M059J (cell line): ENCODE results near the gene DPF3. TPM values are rescaled to one million over a fixed set of nuclear protein-coding genes. Genes with fewer than 3 reads are reported as not detected.
"Not testable (repeated sequence)": the region's sequence is repeated elsewhere in the genome, so short reads cannot be mapped to it uniquely, and the experiment has no call there.

Experiments
- DNase-seq: peaks from one replicate; pipeline ENCODE4 v3.0.0-alpha.2; 2012; ENCODE audit warnings: low read depth
- total RNA-seq: library from RNA; depleted of rRNA; stranded (reverse); fragments of >200 nt; shearing (Covaris generic); gene quantifications from 2 replicates; pipeline ENCODE4 v1.2.3, GENCODE V29; 2014

The DPF3 gene
- total RNA-seq, 1 experiment from 2014 or later = 8.3 TPM

DNA sequence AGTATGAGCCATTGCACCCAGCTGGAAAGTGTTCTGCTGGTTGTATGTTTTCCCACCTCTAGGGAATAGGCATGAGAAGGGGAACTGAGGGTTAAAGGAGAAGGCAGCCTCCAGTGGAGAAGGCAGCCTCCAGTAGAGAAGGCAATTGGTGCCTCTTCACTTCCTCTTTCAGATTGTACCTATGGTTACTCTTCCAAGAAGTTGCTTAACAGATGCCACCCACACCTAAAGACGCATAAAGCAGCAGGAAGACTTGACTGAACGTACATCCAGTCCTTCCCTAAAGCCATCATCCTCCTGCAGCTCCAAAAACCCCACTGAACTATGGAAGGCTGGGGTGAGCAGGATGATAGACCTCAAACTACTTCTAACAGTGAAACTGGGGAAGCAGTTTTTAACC, 13.1 kb downstream of the DPF3 start:
- no peak for DNase-seq

DNA sequence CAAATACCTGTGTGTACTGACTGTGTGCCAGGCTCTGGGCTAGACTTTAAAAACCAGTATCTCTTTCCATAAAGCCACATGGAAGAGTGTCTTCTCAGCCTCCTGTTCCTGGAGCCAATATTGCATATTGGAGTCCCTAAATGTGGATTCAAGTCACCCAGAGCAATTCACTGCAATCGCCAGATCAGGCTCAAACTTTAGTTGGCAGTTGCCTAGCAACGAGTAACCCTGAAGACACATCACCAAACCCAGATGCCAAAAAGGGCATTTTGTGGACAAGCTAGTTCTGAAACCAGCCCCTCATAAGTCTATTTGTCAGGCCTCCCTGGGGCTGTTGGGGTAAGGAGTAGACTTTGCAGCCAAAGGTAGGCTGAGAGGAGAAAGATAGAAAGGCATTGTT, 13.7 kb downstream of the DPF3 start:
- peak; percentile 39 for DNase-seq

DNA sequence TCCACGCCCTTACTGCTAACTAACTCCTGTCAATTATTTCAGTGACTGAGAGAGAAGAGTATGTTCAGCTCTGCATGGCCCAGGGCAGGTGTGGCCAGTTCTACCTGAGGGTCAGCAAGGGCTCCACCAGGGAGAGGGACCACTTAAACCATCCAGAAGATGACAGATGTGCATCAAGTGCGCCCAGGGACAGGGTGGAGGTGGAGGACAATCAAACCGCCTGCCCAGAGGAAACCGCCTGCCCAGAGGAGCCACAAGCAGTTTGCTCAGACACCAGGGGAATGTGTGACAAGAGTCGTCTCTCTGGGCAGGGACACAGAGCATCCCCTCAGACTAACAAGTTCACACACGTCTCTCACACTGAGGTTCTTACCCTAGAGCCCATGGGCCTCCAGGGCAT, 14.5 kb downstream of the DPF3 start:
- DNase-seq = no peak

DNA sequence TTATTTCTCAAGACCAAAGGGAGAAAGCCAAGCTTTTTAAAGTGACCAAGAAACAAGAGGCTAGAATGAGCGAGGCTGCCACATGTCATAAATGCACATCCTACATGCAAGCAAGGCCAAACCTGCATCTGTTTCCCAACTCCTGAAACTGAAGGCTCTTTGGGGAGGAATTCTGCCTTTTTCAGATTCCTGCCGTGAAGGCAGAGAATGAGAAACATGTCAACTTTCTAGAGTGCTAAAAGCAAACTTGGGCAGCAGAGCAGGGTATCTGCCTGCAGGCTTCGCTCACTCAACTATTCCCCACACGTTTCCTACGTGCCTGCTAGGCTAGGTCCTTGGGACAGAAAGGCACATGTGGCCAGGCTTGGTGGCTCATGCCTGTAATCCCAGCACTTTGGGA, 15.2 kb downstream of the DPF3 start:
- no peak for DNase-seq

DNA sequence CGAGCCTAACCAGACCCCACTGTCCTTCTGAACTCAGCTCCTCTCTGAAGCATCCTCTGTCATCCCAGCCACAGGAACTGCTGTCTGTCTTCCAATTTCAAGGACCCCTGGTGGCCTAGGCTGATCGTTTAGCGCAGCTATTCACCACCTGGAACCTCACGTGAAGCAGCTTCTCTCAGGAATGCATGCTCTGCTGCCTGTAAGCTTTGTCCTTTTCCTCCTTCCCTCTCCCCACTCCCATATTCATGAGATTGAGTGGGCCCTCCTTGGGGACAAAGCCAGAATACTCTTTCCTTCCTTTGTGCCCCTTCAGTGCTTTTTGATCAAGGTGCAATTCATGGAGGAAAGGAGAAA, 17.2 kb downstream of the DPF3 start:
- DNase-seq = no peak

DNA sequence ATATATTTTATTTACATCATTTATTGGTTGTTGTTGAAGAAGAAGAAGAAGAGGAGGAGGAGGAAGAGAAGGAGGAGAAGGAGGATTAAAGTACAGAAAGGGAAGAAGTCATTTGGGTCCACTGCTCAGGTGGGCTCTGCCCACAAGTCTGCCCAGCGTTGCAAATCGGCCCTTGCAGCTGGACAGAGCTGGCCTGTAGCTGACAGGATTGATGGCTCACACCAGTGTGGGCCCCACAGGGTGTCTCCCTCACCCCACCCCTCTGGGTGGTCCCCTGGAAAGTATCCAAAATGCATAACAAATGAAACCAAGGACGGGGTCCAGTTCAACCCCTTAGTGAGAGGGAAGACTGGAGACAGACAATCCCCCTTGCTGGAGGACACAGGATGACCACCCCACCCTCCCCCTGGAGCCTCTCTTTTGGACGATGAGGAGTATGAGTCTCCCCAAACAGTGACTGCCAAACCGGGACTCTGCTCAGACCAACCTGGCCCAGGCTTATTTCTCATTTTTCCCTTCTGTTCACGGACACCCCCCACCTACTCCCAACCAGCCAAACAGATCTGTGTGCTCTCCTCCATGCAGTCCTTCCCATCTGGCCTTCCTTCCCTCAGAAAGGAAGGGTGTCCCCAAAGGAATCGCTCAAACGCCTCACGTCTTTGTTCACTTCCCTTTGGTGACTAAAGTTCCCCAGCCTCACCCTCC, 17.7 kb downstream of the DPF3 start:
- no peak for DNase-seq

DNA sequence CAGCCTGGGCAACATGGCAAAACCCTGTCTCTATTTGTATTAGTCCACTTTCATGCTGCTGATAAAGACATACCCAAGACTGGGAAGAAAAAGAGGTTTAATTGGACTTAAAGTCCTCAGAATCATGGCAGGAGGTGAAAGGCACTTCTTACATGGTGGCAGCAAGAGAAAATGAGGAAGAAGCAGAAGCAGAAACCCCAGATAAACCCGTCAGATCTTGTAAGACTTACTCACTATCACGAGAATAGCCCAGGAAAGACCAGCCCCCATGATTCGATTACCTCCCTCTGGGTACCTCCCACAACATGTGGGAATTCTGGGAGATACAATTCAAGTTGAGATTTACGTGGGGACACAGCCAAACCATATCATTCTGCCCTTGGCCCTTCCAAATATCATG, 23.0 kb downstream of the DPF3 start:
- not testable (repeated sequence) for DNase-seq

DNA sequence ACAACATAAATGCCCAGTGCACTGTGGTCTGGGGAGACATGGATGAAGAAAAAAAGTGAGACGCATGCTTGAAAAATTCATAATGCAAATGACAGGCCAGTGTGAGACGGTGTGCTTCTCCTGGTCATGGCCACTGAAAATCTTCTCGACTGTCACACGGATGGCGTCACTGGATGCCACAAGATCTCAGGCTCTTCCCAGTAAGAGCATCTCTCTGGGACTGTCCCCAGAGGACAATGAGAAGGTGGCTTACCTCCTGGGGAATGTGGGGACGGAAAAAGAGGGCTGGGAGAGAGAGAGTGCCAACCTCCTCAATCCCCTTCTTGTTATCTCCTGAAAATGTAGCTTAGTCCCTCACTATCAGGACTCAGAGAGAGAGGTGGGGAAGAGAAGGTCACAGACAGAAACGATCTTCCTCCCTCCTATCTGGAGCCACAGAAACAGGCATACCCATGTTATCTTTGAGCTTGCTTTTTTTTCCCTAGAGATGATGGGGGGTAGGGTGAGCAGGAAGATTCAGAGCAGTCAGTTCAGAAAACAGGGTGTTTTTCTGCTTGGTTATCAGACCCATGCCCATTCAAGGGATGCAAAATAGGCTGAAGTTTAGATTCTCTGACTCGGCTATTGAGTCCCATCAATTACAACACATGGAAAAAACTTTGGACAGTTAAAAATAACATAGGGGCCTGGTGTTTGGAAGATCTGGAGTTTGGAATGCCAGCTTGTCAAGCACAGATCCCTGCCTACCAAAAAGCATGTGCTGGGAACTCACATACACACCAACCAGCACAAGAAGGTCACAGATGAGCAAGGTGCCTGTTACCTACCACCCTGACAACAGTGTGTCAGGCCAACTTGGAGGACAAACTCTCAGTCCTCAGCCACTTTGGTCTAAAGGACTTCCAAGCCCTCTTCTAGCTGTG, 24.2 kb downstream of the DPF3 start:
- no peak for DNase-seq

DNA sequence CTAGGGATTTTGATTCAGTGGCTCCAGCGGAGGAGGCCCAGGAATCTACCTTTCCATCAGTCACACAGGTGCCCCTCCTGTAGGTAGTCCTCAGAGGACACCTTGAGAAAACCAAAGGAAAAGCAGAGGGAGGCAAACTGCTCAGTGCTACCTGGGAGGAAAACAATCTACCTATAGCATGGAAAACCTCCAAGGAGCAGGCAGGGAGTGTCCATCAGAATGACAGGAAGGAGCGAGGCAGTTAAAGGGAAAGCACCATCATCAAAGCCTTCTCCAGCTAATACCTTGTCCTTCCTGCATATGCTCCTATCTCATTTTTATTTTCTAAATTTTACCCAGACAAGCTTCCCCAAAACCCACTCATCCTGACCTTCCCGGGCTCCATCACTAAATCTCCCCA, 25.4 kb downstream of the DPF3 start:
- no peak for DNase-seq

DNA sequence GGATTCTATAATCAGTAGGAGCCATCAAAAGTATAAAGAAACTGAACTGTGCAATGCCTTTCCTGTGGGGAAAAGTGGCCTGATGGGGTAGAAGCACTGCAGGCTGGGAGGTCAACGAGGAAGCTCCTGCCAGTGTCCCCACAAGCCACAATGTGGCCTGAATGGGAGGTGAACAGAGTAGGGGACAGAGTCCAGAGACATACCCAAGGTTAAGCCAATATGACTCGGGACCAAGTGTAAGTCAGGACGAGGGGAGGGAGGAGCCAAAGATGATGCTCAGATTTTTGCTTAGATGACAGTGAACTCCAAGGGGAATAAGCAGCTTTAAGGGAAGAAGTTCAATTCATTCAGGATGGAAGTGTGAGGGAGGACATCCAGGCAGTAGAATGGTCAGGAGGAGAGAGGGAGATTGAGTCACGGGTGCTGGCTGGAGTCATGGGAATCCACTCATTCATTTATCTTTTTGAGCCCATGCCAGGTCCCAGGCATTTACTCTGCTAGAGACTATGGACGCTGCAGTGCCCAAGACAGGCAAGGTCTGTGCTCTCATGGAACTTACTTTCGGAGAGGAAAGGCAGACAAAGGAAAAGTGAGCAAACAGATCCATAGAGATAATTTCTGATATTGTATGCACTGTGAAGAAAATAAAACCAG, 29.1 kb downstream of the DPF3 start:
- no peak for DNase-seq

DNA sequence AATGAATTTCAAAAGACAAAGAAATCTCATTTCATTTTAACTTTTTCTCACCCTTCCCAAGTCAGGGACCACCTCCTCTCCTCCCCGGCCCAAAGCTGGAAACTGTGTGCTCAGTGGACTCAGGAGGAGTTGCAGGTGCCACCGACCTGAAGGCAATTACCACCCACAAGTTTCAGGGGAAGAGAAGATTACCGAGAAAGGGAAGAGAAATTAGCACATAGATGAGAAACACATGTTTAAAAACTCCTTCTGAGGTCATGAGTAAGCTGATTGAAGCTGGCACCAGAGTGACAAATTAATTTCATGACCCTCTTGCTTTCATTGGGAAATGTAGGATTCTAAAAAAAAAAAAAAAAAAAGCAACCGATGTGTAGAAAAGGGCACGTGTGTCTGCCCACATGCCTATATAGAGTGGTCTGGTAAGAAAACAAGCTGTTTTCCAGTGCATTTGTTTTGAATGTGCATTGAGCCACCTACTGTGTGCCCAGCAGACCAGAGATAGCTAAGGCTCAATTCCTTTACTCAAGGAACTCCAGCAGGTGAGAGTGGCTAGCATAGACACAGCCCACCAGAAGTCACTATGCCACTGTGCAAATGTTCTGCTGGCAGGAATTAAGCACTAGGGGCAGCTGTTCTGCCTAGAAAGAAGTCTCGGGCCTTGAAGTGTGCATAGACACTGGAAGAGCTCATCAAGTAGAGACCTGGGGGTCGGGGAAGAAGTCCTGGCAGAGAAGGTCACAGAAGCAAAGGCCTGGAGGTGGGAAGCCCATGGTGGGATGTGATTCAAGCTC, 30.5 kb downstream of the DPF3 start:
- no peak for DNase-seq

DNA sequence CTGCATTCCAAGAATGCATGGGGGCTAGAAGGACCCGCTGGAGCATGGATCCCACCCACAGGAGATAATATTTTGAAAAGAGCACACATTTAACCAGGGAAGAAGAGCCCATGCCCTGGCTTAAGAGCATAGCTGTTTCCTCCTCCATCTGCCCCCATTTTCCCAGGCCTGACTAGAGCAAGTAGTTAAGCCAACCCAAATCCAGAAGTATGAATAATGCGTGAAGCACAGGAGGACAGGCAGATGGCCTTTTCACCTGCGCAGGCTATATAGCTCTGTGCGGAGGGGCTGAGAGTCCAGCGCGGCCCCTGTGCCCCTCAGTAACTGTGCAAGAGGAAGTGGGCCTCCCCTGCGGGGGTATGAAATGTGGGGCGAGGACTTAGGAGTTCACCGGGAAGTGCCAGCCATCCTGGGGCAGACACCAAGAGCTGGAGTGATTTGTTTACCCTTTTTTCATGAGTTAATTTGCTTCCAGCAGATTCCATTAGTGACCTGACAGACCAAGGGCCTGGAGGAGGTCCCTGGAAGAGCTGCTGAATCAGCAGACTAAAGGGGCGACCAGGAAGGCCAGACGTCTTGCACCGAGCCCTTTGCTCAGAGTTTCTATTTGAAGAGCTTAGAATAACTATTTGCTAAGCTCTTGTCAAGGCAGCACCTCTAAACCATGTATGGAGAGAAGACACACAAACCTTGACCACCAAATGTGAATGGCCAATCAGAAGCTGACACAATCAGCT, 37.2 kb downstream of the DPF3 start:
- no peak for DNase-seq

DNA sequence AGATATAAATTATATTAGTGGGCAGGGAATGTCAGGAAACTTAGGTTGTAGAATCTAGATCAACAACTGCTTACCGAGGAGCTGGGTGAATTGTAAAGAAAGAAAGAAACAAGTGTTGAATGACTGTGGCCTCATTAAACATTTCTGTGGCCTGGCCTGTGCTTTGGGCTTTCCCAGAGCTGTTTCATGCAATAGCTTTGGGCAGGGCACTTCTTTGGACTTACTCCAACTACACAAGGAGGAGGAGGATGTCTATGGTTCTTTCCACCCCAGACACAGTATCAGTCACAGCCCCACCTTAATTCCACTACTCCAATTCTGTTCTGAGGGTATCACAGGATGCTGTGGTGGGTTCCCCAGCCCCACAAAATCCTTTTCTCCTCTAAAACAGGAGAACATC, 38.0 kb downstream of the DPF3 start:
- DNase-seq = peak; percentile 78

DNA sequence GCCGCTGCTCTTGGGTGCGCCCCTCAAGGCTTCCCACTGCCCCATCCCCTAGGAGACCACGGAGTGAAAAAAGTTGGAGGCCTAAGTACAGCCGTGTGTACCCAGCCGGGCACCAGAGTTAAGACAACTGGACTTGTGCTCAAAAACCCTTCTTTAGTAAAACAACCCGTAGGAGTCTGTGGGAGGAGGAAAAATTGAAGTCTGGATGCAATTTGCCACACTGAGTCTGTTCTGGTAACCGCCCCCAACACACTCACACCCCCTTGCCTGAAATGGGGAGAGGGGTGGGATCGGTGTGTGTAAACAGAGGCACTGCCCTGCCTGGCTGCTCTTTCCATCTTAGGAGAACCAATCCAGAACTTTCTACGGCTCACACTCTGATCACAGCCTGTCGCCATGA, 41.7 kb downstream of the DPF3 start:
- no peak for DNase-seq

DNA sequence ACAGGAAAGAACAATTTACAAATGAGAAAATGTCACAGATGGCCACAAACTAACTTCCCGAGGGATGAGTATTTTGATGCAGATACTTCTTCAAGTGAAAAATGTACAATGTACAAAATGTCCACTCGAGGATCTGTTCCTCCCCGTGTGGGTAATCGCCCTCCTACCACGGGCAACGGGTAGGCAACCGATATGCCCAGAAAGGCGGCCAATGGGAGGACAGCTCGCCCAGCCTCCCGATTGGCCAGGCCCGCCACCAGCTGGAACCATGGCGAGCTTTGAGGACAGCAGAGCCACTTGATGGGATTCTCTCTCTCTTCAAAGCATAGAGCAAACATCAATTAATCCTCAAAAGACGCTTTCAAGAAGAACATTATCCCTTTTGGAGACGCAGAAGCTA, 42.3 kb downstream of the DPF3 start:
- DNase-seq = no peak

DNA sequence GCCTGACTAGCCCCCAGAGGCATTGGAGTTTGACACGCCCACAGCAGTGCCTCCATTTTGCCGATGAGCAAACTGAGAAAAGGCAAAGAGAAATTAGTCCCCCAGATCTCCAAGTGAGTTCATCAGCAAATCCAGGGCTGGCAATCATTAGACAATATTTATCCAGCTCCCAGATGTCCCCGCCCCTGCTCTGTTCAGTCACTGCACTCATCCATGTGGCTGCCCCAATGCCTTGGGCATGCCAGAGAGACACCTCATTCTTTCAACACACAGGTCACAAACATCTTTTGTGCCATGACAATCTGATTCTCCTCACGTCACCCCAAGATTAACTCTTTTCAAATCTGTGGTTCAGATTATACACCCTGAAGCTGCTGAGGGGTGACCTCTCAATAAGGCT, 43.5 kb downstream of the DPF3 start:
- peak; percentile 15 for DNase-seq

DNA sequence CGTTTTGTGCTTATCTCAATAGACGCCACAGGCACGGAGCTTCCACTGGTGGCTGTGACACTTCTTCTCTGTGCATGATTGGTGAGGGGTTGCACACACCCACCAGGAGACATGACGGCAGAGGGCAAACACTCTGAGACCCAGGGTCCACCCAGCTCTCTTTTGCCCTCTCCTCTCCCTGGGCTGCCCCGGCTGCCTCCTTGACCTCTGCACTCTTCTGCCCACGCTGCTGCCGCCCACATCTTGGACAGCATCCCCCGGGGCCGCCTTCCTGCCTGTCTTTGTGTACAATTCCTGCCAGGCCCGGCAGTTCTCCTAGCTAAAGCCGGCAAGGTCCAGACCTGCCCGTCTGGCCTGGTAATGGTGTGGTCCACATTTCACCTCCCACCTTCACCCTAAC, 44.7 kb downstream of the DPF3 start:
- DNase-seq = no peak

DNA sequence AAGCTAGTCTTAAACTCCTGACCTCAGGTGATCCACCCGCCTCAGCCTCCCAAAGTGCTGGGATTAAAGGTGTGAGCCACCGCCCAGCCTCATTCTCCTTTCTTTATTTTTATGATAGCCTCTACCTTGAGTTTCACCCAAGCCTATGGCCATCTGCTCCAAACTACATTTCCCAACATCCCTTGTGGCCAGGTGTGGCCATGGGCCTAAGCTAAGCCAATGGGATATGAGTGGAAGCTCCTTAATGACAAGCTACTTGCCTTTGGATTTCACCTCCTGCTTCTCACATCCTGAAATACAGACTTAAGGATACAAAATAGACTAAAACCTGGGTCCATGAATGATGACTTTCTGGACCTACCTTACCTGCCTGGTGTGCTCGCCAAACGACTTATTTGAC, 46.2 kb downstream of the DPF3 start:
- peak; percentile 11 for DNase-seq

DNA sequence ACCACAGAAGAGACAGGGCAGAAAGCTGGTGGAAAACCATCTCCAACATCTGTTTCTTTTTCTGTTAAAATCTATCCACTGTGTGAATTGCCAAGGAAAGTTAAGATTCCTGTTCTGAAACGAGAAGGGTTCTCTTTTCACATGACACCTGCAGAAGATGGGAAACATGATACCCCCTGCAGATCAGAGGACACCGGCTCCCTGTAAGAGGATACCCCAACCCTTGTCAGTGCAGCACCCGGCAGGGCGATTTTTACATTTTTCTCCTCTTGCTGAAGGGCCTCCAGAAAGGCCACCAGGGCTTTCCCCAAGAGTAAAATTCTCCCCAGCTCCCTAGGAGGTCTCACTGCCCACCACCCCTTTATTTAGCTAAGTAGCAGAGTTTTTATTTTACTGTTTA, 48.2 kb downstream of the DPF3 start:
- DNase-seq = no peak

DNA sequence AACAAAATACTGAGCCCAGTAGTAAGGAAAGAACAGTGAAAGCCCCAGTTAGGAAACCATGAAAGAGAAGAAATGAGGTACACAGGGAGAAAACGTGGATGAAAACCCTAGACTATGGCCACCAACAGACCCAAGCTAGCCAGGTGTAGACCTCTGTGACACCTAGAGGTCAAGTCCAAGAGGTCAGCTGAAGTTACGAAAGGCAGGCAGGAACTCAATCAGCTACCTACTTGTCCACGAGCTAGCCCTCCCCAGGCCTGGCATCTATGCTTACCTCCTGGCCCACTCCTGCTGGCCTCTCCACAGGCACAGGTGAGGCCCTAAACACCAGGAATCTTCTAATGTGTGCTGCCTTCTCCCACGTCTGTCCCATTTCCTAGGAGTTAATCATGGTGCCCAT, 48.7 kb downstream of the DPF3 start:
- no peak for DNase-seq

DNA sequence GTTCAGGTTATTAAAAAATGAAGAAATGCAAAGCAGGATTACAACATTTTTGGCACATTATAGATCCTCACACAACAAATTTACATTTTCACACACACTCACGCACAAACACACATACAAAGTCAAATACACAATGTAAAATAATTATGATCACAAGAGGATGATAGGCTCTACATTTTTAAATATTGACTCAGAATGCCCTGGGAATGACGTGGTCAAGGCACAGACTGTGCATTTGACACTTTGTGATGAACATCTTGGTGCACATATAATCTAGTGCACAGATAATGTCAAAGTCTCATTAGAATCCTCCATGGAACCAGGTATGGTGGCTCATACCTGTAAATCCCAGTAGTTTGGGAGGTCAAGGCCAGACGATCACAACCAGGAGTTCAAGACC, 49.4 kb downstream of the DPF3 start:
- peak; percentile 8 for DNase-seq
